Erythroblast (primary cell): Measurements from ENCODE around the gene ZNF502.

Source experiments
- DNase-seq, 2 experiments: peaks; one replicate each; lab custom pipeline; 2025; lab: John Stamatoyannopoulos, UW
- GATA1 ChIP-seq: IDR thresholded peaks from 2 replicates; pipeline ENCODE4 v1.6.1; 2011; ENCODE audit warnings: low read depth, mild to moderate bottlenecking, control low read depth, low read length, moderate library complexity
- POLR2A ChIP-seq: IDR thresholded peaks from 2 replicates; pipeline ENCODE4 v1.6.1; 2011; ENCODE audit warnings: mild to moderate bottlenecking, low read length

ZNF502 gene

GRCh38 chr3:44734646-44735168 lies 22.2 kb downstream of the ZNF502 start:
- TF ChIP-seq POLR2A (no peak), GATA1 (no peak)
- DNase-seq: no peak

- TF ChIP-seq GATA1 (no peak), POLR2A (no peak)
- DNase-seq: peak in 1 of 2 experiments; percentile 63
These were observed 48.6 kb downstream of the ZNF502 start for GRCh38 chr3:44761101-44761423.

- no peak for TF ChIP-seq GATA1
- peak; percentile 95 for TF ChIP-seq POLR2A
- peak; percentile 98 to 99 for DNase-seq
These were observed 49.1 kb downstream of the ZNF502 start, which contains the start of the genes KIAA1143 and KIF15 for GRCh38 chr3:44761424-44762169. Gene KIAA1143 (minus strand): TSS chr3:44761619. CDS start chr3:44761602, 17 bp downstream. Gene KIF15 (plus strand): TSS chr3:44761794. CDS start chr3:44761866, 72 bp downstream.

- DNase-seq: peak; percentile 62 to 77
- TF ChIP-seq POLR2A: no peak
- TF ChIP-seq GATA1: no peak
These were observed 49.8 kb downstream of the ZNF502 start for GRCh38 chr3:44762170-44762677.

- TF ChIP-seq POLR2A: no peak
- TF ChIP-seq GATA1: no peak
These were observed 50.2 kb downstream of the ZNF502 start for GRCh38 chr3:44762690-44763089.

GRCh38 chr3:44764248-44764647 lies 51.8 kb downstream of the ZNF502 start:
- no peak for TF ChIP-seq GATA1
- TF ChIP-seq POLR2A: no peak

More at GRCh38 chr3:44762690-44763089, 50.2 kb downstream of the ZNF502 start:
- peak in 1 of 2 experiments; percentile 26 for DNase-seq

GRCh38 chr3:44771424-44772098 lies 59.1 kb downstream of the ZNF502 start:
- TF ChIP-seq GATA1: no peak
- TF ChIP-seq POLR2A: no peak
- no peak for DNase-seq

More at GRCh38 chr3:44764248-44764647, 51.8 kb downstream of the ZNF502 start:
- no peak for DNase-seq

GRCh38 chr3:44772099-44772442 lies 59.6 kb downstream of the ZNF502 start:
- DNase-seq: peak; percentile 26 to 43
- TF ChIP-seq POLR2A (no peak), GATA1 (no peak)
